GM12878 (cell line): ENCODE measurements around the gene TRPT1. TPM values are rescaled to one million over a fixed set of nuclear protein-coding genes. Genes with fewer than 3 reads are reported as not detected.
A peak's percentile ranks its signal among the peaks of the same experiment; 100 is the strongest.

ENCODE experiments used
- ATAC-seq: fragments of 200-7000 bp; cut with Tn5 transposase; 3 replicates; pipeline ENCODE4 v1.9.1; 2020; ENCODE audit warnings: mild to moderate bottlenecking, moderate library complexity
- BruUV-seq: library from RNA; stranded (reverse); fragments of 400-500 nt; replicated peaks from 2 replicates; lab custom pipeline; 2021; lab: Mats Ljungman, UMichigan
- CTCF ChIA-PET: fragments of 300-600 bp; sonication (Branson Sonifier 250); formaldehyde crosslinking; extraction: SDS; loops from one replicate; lab custom pipeline; 2021; ENCODE audit warnings: inconsistent platforms; lab: Yijun Ruan, JAX
- POLR2A ChIA-PET: fragments of 350-600 bp; formaldehyde crosslinking; extraction: SDS; loops from one replicate; lab custom pipeline; 2021; ENCODE audit warnings: inconsistent platforms; lab: Charles Lee
- RAD21 ChIA-PET: fragments of 300-600 bp; sonication (Branson Sonifier 250); formaldehyde crosslinking; loops from one replicate; lab custom pipeline; 2023; ENCODE audit warnings: antibody characterized with exemption; ENCODE audit not compliant: unreplicated experiment; lab: Charles Lee
- SMC1A ChIA-PET: fragments of 300-600 bp; sonication (Branson Sonifier 250); formaldehyde crosslinking; loops from one replicate; lab custom pipeline; 2023; ENCODE audit not compliant: unreplicated experiment, uncharacterized antibody; lab: Charles Lee
- DNase-seq: peaks from one replicate; pipeline ENCODE4 v3.0.0-alpha.2; 2011; ENCODE audit warnings: low read depth, low spot score
- FAIRE-seq: peaks from 3 replicates; lab custom pipeline; 2011; peaks lifted over from hg19 to GRCh38; lab: Jason Lieb, UNC
- H2AFZ ChIP-seq: 2 replicates; pipeline ENCODE4 v1.6.0; 2011; ENCODE audit warnings: low read depth, low read length, control low read depth; ENCODE audit not compliant: control insufficient read depth
- H3K27ac ChIP-seq: 2 replicates; pipeline ENCODE4 v1.5.1; 2011; ENCODE audit warnings: control low read depth; ENCODE audit not compliant: control insufficient read depth, insufficient read depth
- H3K27me3 ChIP-seq, 2 experiments: replicated peaks in 1 of 2; 2 replicates each; pipeline versions ENCODE4 v1.6.0 to v1.6.1; 2011; ENCODE audit warnings: low read length in 1 of 2; ENCODE audit not compliant: control insufficient read depth in 2 of 2, insufficient read depth in 2 of 2
- H3K36me3 ChIP-seq, 2 experiments: 2 replicates each; pipeline ENCODE4 v1.5.1; 2011; ENCODE audit warnings: low read length in 1 of 2; ENCODE audit not compliant: control insufficient read depth in 2 of 2, insufficient read depth in 2 of 2
- H3K4me1 ChIP-seq: 2 replicates; pipeline ENCODE4 v1.6.1; 2011; ENCODE audit warnings: mild to moderate bottlenecking, low read length, moderate library complexity, mixed read lengths; ENCODE audit not compliant: control insufficient read depth, insufficient read depth
- H3K4me2 ChIP-seq: 2 replicates; pipeline ENCODE4 v1.6.0; 2011; ENCODE audit warnings: control low read depth; ENCODE audit not compliant: control insufficient read depth, insufficient read depth
- H3K4me3 ChIP-seq: fragments of 200-600 bp; sonication (generic); 2 replicates; pipeline ENCODE4 v1.5.1; 2016
- H3K79me2 ChIP-seq: 2 replicates; pipeline ENCODE4 v1.6.0; 2011; ENCODE audit warnings: low read length; ENCODE audit not compliant: control insufficient read depth, insufficient read depth
- H3K9ac ChIP-seq: 2 replicates; pipeline ENCODE4 v1.8.0; 2011; ENCODE audit warnings: low read length, control low read depth, mixed read lengths; ENCODE audit not compliant: control insufficient read depth, insufficient read depth
- H3K9me3 ChIP-seq: replicated peaks from 3 replicates; pipeline ENCODE4 v1.5.1; 2011; ENCODE audit warnings: mild to moderate bottlenecking, low read length; ENCODE audit not compliant: control insufficient read depth, insufficient read depth
- H4K20me1 ChIP-seq: 2 replicates; pipeline ENCODE4 v1.6.0; 2011; ENCODE audit not compliant: control insufficient read depth, insufficient read depth
- BCL3 ChIP-seq: IDR thresholded peaks from 2 replicates; pipeline ENCODE4 v1.6.1; 2011; ENCODE audit warnings: borderline replicate concordance, low read depth, mild to moderate bottlenecking, moderate library complexity, low read length; ENCODE audit not compliant: insufficient read depth, poor library complexity, severe bottlenecking
- CHD1 ChIP-seq: IDR thresholded peaks from 2 replicates; pipeline ENCODE4 v1.6.1; 2012; ENCODE audit warnings: low read depth, low read length, improper control_type of control experiment
- DPF2 ChIP-seq: fragments of 450-650 bp; IDR thresholded peaks from 2 replicates; pipeline ENCODE4 v1.6.1; 2017; ENCODE audit warnings: mild to moderate bottlenecking
- IKZF1 ChIP-seq: fragments of 450-650 bp; conservative IDR thresholded peaks from 2 replicates; pipeline ENCODE4 v1.6.1; 2017; ENCODE audit warnings: antibody characterized with exemption, mild to moderate bottlenecking
- MTA3 ChIP-seq: IDR thresholded peaks from 2 replicates; pipeline ENCODE4 v1.6.1; 2012; ENCODE audit warnings: low read length, inconsistent platforms, borderline replicate concordance
- NBN ChIP-seq: fragments of 450-650 bp; IDR thresholded peaks from 2 replicates; pipeline ENCODE4 v1.6.1; 2016
- RAD21 ChIP-seq: IDR thresholded peaks from 2 replicates; pipeline ENCODE4 v1.6.1; 2011; ENCODE audit warnings: mild to moderate bottlenecking, low read depth, low read length, moderate library complexity; ENCODE audit not compliant: insufficient read depth
- SIN3A ChIP-seq: IDR thresholded peaks from 2 replicates; pipeline ENCODE4 v1.6.1; 2012; ENCODE audit warnings: low read depth, low read length, improper control_type of control experiment
- TCF3 ChIP-seq: IDR thresholded peaks from 2 replicates; pipeline ENCODE4 v1.6.1; 2012; ENCODE audit warnings: low read depth, mild to moderate bottlenecking, low read length, borderline replicate concordance; ENCODE audit not compliant: insufficient read depth
- WGBS: methylation state at CpG from one replicate; pipeline ENCODE4 v1.1.6; 2016; ENCODE audit warnings: low lambda C conversion rate; ENCODE audit not compliant: insufficient replicate concordance, insufficient coverage; ENCODE audit errors: missing lambda C conversion rate; 5-methylcytosine and 5-hydroxymethylcytosine counted together
- in situ Hi-C: fragments of 300-500 bp; cut with MboI; formaldehyde crosslinking; loops from 9 replicates; pipeline ENCODE4 v1.14.3; 2018; ENCODE audit warnings: mixed read lengths
- intact Hi-C: fragments of 100-400 bp; cut with micrococcal nuclease; formaldehyde crosslinking; loops from one replicate; pipeline ENCODE4 v1.14.2; 2022; ENCODE audit not compliant: unreplicated experiment
- polyA plus RNA-seq, 11 experiments: library from polyadenylated mRNA; depleted of rRNA in 4 of 11; unstranded in 6 of 11; stranded (reverse) in 5 of 11; fragments of >200 nt; fragmentation: Nextera tagmentation in 4 of 11; fragmentation: Illumina TruSeq in 1 of 11; extraction: Ambion mirVana in 4 of 11; extraction: Trizol in 1 of 11; gene quantifications; 1 replicate in 1 of 11; 2 replicates in 10 of 11; pipeline versions ENCODE4 v1.2.1 to v1.2.3, GENCODE V29; 2011 to 2016; ENCODE audit warnings: inconsistent platforms in 2 of 11, missing spikeins in 2 of 11, low read depth in 1 of 11
- total RNA-seq, 4 experiments: library from RNA; depleted of rRNA in 3 of 4; stranded (reverse); fragments of >200 nt in 3 of 4; fragmentation: Illumina TruSeq in 1 of 4; extraction: Trizol in 1 of 4; gene quantifications; 2 replicates each; pipeline versions ENCODE4 v1.2.1 to v1.2.3, GENCODE V29; 2013 to 2021

TRPT1 gene
- total and polyA plus RNA-seq, 10 of the 15 experiments (the other 5 are each of a cell fraction or from before 2014, with no cell fraction given): 7.1 to 63.0 (median 31.4) TPM

GRCh38 chr11:64252003-64252872 is 26.3 kb upstream of the TRPT1 start (continued):
- TF ChIP-seq RAD21 (no peak), IKZF1 (peak; percentile 39; the same call in 1 of the 2 replicates), BCL3 (no peak), NBN (0 out of 2 replicates have a peak, but pooled peaks have one; percentile 36)
- TF ChIP-seq, all 136 proteins: peak for 8

- Histone ChIP-seq H3K36me3 (no peaks in the 10 kb centered on the region; a peak in 2 of 4 replicates), H3K4me1 (peaks cover 10% of the 10 kb centered on the region), H3K27ac (no peak overlapping the region), H3K9me3 (no peaks in the 10 kb centered on the region), H2AFZ (peak overlapping the region; percentile 65), H3K27me3 (no peaks in the 10 kb centered on the region), H3K4me2 (peak overlapping the region; percentile 100), H3K4me3 (peak overlapping the region; percentile 66), H3K9ac (peak overlapping the region; percentile 82), H4K20me1 (no peaks in the 10 kb centered on the region), H3K79me2 (no peaks in the 10 kb centered on the region; the same call in 1 of the 2 replicates)
- 1% methylated on average over 13 of the region's 18 CpGs for WGBS
- ATAC-seq: no peak
- no peak for DNase-seq
- in situ Hi-C loops (no loop called here), intact Hi-C loops (loop anchor here (2.0 kb wide), 2 partner anchors 17 to 49 kb away; partner anchors contain the start of gene CATSPERZ)
- TF ChIP-seq DPF2: 0 out of 2 replicates have a peak, but pooled peaks have one; percentile 6
- TF ChIP-seq SIN3A: peak; percentile 22; the same call in 1 of the 2 replicates
- no peak for TF ChIP-seq TCF3
- TF ChIP-seq MTA3: no peak
- TF ChIP-seq RAD21: no peak
- no peak for TF ChIP-seq CHD1
- ChIA-PET SMC1A (interaction anchor here (1.7 kb wide), 1 partner anchor 46 kb away, joined by 15 read pairs; the partner anchor contains the start of gene FERMT3), POLR2A (interaction anchor here (0.6 to 2.0 kb wide), 7 partner anchors 10 to 53 kb away, joined by 3 to 12 read pairs (median 6); partner anchors contain the start of genes ESRRA, FERMT3 and FKBP2), RAD21 (interaction anchor here (0.6 to 3.1 kb wide), 9 partner anchors 8 to 66 kb away, joined by 3 to 30 read pairs (median 4); partner anchors contain the start of genes CATSPERZ, ESRRA, FERMT3 and FKBP2), CTCF (interaction anchor here (0.7 to 4.8 kb wide), 9 partner anchors 9 to 89 kb away, joined by 3 to 64 read pairs (median 9); partner anchors contain the start of genes CATSPERZ, FERMT3, FKBP2 and STIP1)
- TSS peak; percentile 50 for BruUV-seq
- no peak for FAIRE-seq
Measured at GRCh38 chr11:64251753-64252002, 25.7 kb upstream of the TRPT1 start.
